ENCODE results near the gene NFATC1.

NFATC1 gene

GRCh38 chr18:79424008-79424565 is 28.4 kb downstream of the NFATC1 start:
- no peak for TF ChIP-seq GATA2 (IDR thresholded peaks at IDR 0.05; ENCODE audit: low read depth, low read length)
- no peak for TF ChIP-seq GATA3 (IDR thresholded peaks at IDR 0.05; ENCODE audit: low read depth, low read length)

- TF ChIP-seq GATA3 (IDR thresholded peaks at IDR 0.05; ENCODE audit: low read depth, low read length) = no peak
- TF ChIP-seq GATA2 (IDR thresholded peaks at IDR 0.05; ENCODE audit: low read depth, low read length) = no peak
Observed at GRCh38 chr18:79424880-79425568, 29.3 kb downstream of the NFATC1 start.

GRCh38 chr18:79425569-79425886 is 29.8 kb downstream of the NFATC1 start:
- TF ChIP-seq GATA3 (IDR thresholded peaks at IDR 0.05; ENCODE audit: low read depth, low read length) (no peak), GATA2 (IDR thresholded peaks at IDR 0.05; ENCODE audit: low read depth, low read length) (no peak)

- TF ChIP-seq GATA3 (IDR thresholded peaks at IDR 0.05; ENCODE audit: low read depth, low read length) (no peak), GATA2 (IDR thresholded peaks at IDR 0.05; ENCODE audit: low read depth, low read length) (no peak)
Observed at GRCh38 chr18:79426376-79427300, 30.9 kb downstream of the NFATC1 start.

GRCh38 chr18:79427368-79428225 is 31.9 kb downstream of the NFATC1 start:
- TF ChIP-seq GATA2 (IDR thresholded peaks at IDR 0.05; ENCODE audit: low read depth, low read length) (no peak), GATA3 (IDR thresholded peaks at IDR 0.05; ENCODE audit: low read depth, low read length) (no peak)

- TF ChIP-seq GATA3 (IDR thresholded peaks at IDR 0.05; ENCODE audit: low read depth, low read length) = no peak
- no peak for TF ChIP-seq GATA2 (IDR thresholded peaks at IDR 0.05; ENCODE audit: low read depth, low read length)
Observed at GRCh38 chr18:79428287-79428686, 32.6 kb downstream of the NFATC1 start.

- TF ChIP-seq GATA3 (IDR thresholded peaks at IDR 0.05; ENCODE audit: low read depth, low read length) = no peak
- no peak for TF ChIP-seq GATA2 (IDR thresholded peaks at IDR 0.05; ENCODE audit: low read depth, low read length)
Observed at GRCh38 chr18:79429381-79429780, 33.7 kb downstream of the NFATC1 start.

GRCh38 chr18:79429785-79430281 is 34.1 kb downstream of the NFATC1 start:
- TF ChIP-seq GATA2 (IDR thresholded peaks at IDR 0.05; ENCODE audit: low read depth, low read length) = no peak
- no peak for TF ChIP-seq GATA3 (IDR thresholded peaks at IDR 0.05; ENCODE audit: low read depth, low read length)

GRCh38 chr18:79432376-79433120 is 36.8 kb downstream of the NFATC1 start:
- TF ChIP-seq GATA2 (IDR thresholded peaks at IDR 0.05; ENCODE audit: low read depth, low read length) (no peak), GATA3 (IDR thresholded peaks at IDR 0.05; ENCODE audit: low read depth, low read length) (no peak)

GRCh38 chr18:79433431-79433830 is 37.7 kb downstream of the NFATC1 start:
- TF ChIP-seq GATA3 (IDR thresholded peaks at IDR 0.05; ENCODE audit: low read depth, low read length) (no peak), GATA2 (IDR thresholded peaks at IDR 0.05; ENCODE audit: low read depth, low read length) (no peak)

GRCh38 chr18:79434607-79435401 is 39.1 kb downstream of the NFATC1 start:
- TF ChIP-seq GATA3 (IDR thresholded peaks at IDR 0.05; ENCODE audit: low read depth, low read length) (no peak), GATA2 (IDR thresholded peaks at IDR 0.05; ENCODE audit: low read depth, low read length) (no peak)

GRCh38 chr18:79436556-79437275 is 41.0 kb downstream of the NFATC1 start:
- TF ChIP-seq GATA2 (IDR thresholded peaks at IDR 0.05; ENCODE audit: low read depth, low read length) (no peak), GATA3 (IDR thresholded peaks at IDR 0.05; ENCODE audit: low read depth, low read length) (no peak)

Measured in SH-SY5Y (cell line).